GM12878 (cell line): ENCODE data around the gene ZNF771. TPM values are rescaled to one million over a fixed set of nuclear protein-coding genes. Genes with fewer than 3 reads are reported as not detected.

Experiments used
- BRCA1 ChIP-seq: IDR thresholded peaks from 2 replicates; pipeline ENCODE4 v1.6.1; 2011; ENCODE audit warnings: low read depth, low read length, improper control_type of control experiment
- CBX5 ChIP-seq: sonication (generic); IDR thresholded peaks from 2 replicates; pipeline ENCODE4 v1.6.1; 2016; ENCODE audit warnings: low read depth, moderate library complexity, mild to moderate bottlenecking, inconsistent platforms
- CEBPZ ChIP-seq: fragments of 150-350 bp; IDR thresholded peaks from 2 replicates; pipeline ENCODE4 v1.6.1; 2016; ENCODE audit warnings: low read depth, low read length
- DPF2 ChIP-seq: fragments of 450-650 bp; IDR thresholded peaks from 2 replicates; pipeline ENCODE4 v1.6.1; 2017; ENCODE audit warnings: mild to moderate bottlenecking
- EED ChIP-seq: sonication (generic); IDR thresholded peaks from 2 replicates; pipeline ENCODE4 v1.6.1; 2016; ENCODE audit warnings: antibody characterized with exemption, low read depth
- ETV6 ChIP-seq, 2 experiments: fragments of 450-650 bp in 1 of 2; IDR thresholded peaks in 1 of 2; conservative IDR thresholded peaks in 1 of 2; 2 replicates each; pipeline ENCODE4 v1.6.1; 2014; ENCODE audit warnings: antibody characterized with exemption in 1 of 2, borderline replicate concordance in 1 of 2, low read depth in 1 of 2, mild to moderate bottlenecking in 1 of 2, moderate library complexity in 1 of 2
- JUNB ChIP-seq: IDR thresholded peaks from 2 replicates; pipeline ENCODE4 v1.6.1; 2016; ENCODE audit warnings: antibody characterized with exemption, mild to moderate bottlenecking
- KLF5 ChIP-seq: fragments of 450-650 bp; IDR thresholded peaks from 2 replicates; pipeline ENCODE4 v1.6.1; 2014; ENCODE audit warnings: mild to moderate bottlenecking; ENCODE audit not compliant: partially characterized antibody
- LARP7 ChIP-seq: fragments of 450-650 bp; IDR thresholded peaks from 2 replicates; pipeline ENCODE4 v1.6.1; 2017; ENCODE audit warnings: mild to moderate bottlenecking
- MXI1 ChIP-seq: fragments of 150-350 bp; IDR thresholded peaks from 2 replicates; pipeline ENCODE4 v1.6.1; 2011; ENCODE audit warnings: low read depth, mild to moderate bottlenecking, inconsistent platforms, low read length, improper control_type of control experiment
- MYC ChIP-seq: IDR thresholded peaks from 2 replicates; pipeline ENCODE4 v1.6.1; 2011; ENCODE audit warnings: mild to moderate bottlenecking, low read length, moderate library complexity, inconsistent platforms; ENCODE audit not compliant: insufficient read depth, insufficient replicate concordance, insufficient read length, severe bottlenecking
- NFYA ChIP-seq: IDR thresholded peaks from 2 replicates; pipeline ENCODE4 v1.6.1; 2011; ENCODE audit warnings: low read depth, mild to moderate bottlenecking, low read length, improper control_type of control experiment, borderline replicate concordance
- NR2C2 ChIP-seq: IDR thresholded peaks from 2 replicates; pipeline ENCODE4 v1.6.1; 2011; ENCODE audit warnings: borderline replicate concordance, low read depth; ENCODE audit not compliant: control insufficient read depth, insufficient read length
- POU2F2 ChIP-seq: IDR thresholded peaks from 3 replicates; pipeline ENCODE4 v1.6.1; 2011; ENCODE audit warnings: low read depth, mild to moderate bottlenecking, low read length, borderline replicate concordance
- RAD51 ChIP-seq: fragments of 450-650 bp; IDR thresholded peaks from 2 replicates; pipeline ENCODE4 v1.6.1; 2016; ENCODE audit warnings: moderate library complexity, mild to moderate bottlenecking, inconsistent platforms
- RCOR1 ChIP-seq: conservative IDR thresholded peaks from 2 replicates; pipeline ENCODE4 v1.6.1; 2012; ENCODE audit warnings: low read depth, low read length, improper control_type of control experiment
- RELA ChIP-seq: fragments of 450-650 bp; IDR thresholded peaks from 2 replicates; pipeline ENCODE4 v1.8.0; 2014; ENCODE audit warnings: borderline replicate concordance; ENCODE audit not compliant: partially characterized antibody
- ZNF592 ChIP-seq: fragments of 450-650 bp; IDR thresholded peaks from 2 replicates; pipeline ENCODE4 v1.6.1; 2017; ENCODE audit warnings: mild to moderate bottlenecking, moderate library complexity
- polyA plus RNA-seq, 11 experiments: library from polyadenylated mRNA; depleted of rRNA in 4 of 11; unstranded in 6 of 11; stranded (reverse) in 5 of 11; fragments of >200 nt; fragmentation: Nextera tagmentation in 4 of 11; fragmentation: Illumina TruSeq in 1 of 11; extraction: Ambion mirVana in 4 of 11; extraction: Trizol in 1 of 11; gene quantifications; 1 replicate in 1 of 11; 2 replicates in 10 of 11; pipeline versions ENCODE4 v1.2.1 to v1.2.3, GENCODE V29; 2011 to 2016; ENCODE audit warnings: inconsistent platforms in 2 of 11, missing spikeins in 2 of 11, low read depth in 1 of 11
- total RNA-seq, 4 experiments: library from RNA; depleted of rRNA in 3 of 4; stranded (reverse); fragments of >200 nt in 3 of 4; fragmentation: Illumina TruSeq in 1 of 4; extraction: Trizol in 1 of 4; gene quantifications; 2 replicates each; pipeline versions ENCODE4 v1.2.1 to v1.2.3, GENCODE V29; 2013 to 2021
- TF ChIP-seq, protein P1 (sequence below): fragments of 450-650 bp; IDR thresholded peaks from 2 replicates; pipeline ENCODE4 v1.6.1; 2018; ENCODE audit warnings: borderline replicate concordance, mild to moderate bottlenecking; ENCODE audit not compliant: partially characterized antibody

The ZNF771 gene
- total and polyA plus RNA-seq, 10 of the 15 experiments (the other 5 are each of a cell fraction or from before 2014, with no cell fraction given): 0.98 to 7.6 (median 3.7) TPM

DNA sequence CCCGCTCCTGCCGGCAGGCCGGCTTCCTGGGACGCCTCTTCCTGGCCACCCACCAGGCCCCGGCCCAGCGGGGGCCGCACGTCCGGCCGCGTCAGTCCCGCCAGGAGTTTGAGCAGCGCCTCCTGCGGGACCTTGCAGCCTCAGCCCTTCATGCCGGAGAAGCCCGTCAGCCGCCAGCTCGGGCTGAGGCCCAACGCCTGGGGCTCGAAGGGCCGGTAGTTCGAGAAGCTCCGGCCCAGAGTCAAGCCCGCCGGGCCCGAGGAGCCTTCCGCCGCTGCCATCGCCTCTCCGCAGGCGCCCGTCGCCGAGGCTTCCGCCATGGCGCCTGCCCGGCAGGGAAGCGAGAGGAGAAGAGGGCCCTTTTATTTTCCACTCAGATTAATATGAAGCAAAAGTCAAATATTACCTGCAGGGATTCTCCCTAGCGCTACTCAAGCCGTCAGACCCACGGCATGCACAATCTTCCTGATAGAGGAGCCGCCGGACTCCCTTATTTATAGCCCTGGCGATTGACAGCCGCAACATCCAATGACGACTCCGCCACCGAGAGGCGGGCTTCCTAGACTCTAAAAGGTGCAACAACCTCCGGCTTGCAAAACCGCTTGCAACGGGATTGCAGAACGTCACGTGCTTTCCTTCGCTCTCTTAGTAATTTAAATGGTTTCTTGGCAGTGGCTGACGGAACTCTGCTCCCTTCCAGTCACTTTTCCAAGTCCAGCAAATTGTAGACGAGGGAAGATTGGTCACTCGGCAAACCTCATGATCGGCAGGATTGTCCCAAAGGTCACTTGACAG, 38.2 kb downstream of the ZNF771 start, which contains the start of gene SEPHS2 (continued):
- TF ChIP-seq CBX5: peak; percentile 23; the same call in 1 of the 2 replicates
- no peak for TF ChIP-seq NR2C2
- peak; percentile 35 for TF ChIP-seq KLF5
- no peak for TF ChIP-seq RCOR1
- TF ChIP-seq POU2F2: peak; percentile 61; the same call in 2 of the 3 replicates
- no peak; the same call in 1 of the 2 replicates for TF ChIP-seq NFYA
- no peak for TF ChIP-seq BRCA1
- TF ChIP-seq MYC: no peak
- peak; percentile 40 for TF ChIP-seq MXI1
- TF ChIP-seq LARP7: peak; percentile 56; the same call in 1 of the 2 replicates
- TF ChIP-seq, protein P1, sequence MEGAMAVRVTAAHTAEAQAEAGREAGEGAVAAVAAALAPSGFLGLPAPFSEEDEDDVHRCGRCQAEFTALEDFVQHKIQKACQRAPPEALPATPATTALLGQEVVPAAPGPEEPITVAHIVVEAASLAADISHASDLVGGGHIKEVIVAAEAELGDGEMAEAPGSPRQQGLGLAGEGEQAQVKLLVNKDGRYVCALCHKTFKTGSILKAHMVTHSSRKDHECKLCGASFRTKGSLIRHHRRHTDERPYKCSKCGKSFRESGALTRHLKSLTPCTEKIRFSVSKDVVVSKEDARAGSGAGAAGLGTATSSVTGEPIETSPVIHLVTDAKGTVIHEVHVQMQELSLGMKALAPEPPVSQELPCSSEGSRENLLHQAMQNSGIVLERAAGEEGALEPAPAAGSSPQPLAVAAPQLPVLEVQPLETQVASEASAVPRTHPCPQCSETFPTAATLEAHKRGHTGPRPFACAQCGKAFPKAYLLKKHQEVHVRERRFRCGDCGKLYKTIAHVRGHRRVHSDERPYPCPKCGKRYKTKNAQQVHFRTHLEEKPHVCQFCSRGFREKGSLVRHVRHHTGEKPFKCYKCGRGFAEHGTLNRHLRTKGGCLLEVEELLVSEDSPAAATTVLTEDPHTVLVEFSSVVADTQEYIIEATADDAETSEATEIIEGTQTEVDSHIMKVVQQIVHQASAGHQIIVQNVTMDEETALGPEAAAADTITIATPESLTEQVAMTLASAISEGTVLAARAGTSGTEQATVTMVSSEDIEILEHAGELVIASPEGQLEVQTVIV: no peak
- peak; percentile 95 for TF ChIP-seq DPF2
- no peak for TF ChIP-seq RELA
- no peak for TF ChIP-seq ETV6 (conservative IDR thresholded peaks at IDR 0.05 in 1 of 2, IDR thresholded peaks at IDR 0.05 in 1 of 2; ENCODE audit: borderline replicate concordance in 1 of 2, low read depth in 1 of 2)
- no peak for TF ChIP-seq JUNB
- TF ChIP-seq CEBPZ: 0 out of 2 replicates have a peak, but pooled peaks have one; percentile 15
- TF ChIP-seq EED: no peak; the same call in 1 of the 2 replicates
- TF ChIP-seq ZNF592: no peak
- TF ChIP-seq RAD51: peak; percentile 95
